ENCODE data around the gene MYLK4. TPM values are rescaled to one million over a fixed set of nuclear protein-coding genes. Genes with fewer than 3 reads are reported as not detected.

Gene MYLK4
- total RNA-seq, 1 experiment from 2014 or later, result 0.85 TPM

DNA sequence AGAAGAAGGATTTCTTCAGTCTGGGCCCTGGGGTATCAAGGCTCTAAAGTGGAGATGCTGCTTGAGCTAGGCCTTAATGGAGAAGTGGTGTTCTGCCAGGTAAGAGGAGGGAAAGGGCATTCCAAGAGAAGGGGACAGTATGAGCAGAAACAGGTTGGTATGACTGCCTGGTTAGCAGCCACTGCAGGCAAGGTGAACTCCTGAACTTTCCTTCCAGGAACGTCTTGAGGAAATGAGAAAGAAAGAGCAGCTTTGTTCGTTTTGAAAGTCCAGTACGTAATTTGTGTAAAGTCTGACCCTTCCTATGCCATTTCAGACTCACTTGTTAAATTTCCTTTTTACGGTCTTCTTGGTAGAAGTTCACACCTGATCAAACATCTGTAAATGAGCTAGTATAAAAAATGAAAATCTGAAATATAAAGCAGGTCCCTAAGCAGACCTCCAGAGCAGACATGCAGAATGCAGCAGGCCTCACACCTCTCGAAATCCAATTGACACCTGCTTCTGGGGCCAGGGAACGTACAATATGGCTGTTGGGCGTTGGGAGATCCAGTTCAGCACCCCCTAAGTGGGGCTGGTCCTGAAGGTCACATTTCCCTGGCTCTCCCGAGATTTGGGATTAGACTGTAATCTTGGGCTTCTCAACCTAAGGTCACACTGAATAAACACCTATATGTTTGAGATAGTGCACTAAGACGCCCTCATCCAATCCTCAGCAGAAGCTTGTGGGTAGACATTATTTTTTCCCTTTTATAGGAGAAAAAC is 33.6 kb downstream of the MYLK4 start:
- Histone ChIP-seq H3K36me3 (ENCODE audit: control insufficient read depth, insufficient read depth, low read length) (no peaks in the 10 kb centered on the region), H3K9me3 (ENCODE audit: control insufficient read depth, insufficient read depth, low read depth, low read length) (no peaks in the 10 kb centered on the region), H3K4me1 (ENCODE audit: control insufficient read depth, insufficient read depth, low read length) (no peaks in the 10 kb centered on the region), H3K4me3 (ENCODE audit: low read depth in 2 of 2, low read length in 2 of 2) (no peak overlapping the region), H3K27me3 (ENCODE audit: control insufficient read depth, insufficient read depth, low read length) (no peaks in the 10 kb centered on the region), H3K27ac (ENCODE audit: low read length) (no peak overlapping the region)
- BruUV-seq (replicated peaks), result no TSS peak
- DNase-seq (ENCODE audit: low read depth, low spot score) (no peak), ATAC-seq (no peak)
- no peak for TF ChIP-seq SIN3A (IDR thresholded peaks at IDR 0.05; ENCODE audit: borderline replicate concordance, insufficient read depth, low read depth, low read length)
- no peak for TF ChIP-seq REST (IDR thresholded peaks at IDR 0.05; ENCODE audit: insufficient read depth in 1 of 2, low read depth in 2 of 2, low read length in 1 of 2)
- no peak for TF ChIP-seq TCF7L2 (IDR thresholded peaks at IDR 0.05; ENCODE audit: low read depth, low read length)
- no peak for TF ChIP-seq POLR2AphosphoS5 (IDR thresholded peaks at IDR 0.05; ENCODE audit: low read depth, low read length)
- TF ChIP-seq CTCF (IDR thresholded peaks at IDR 0.05), result no peak
- in situ Hi-C loops (cut with HindIII; ENCODE audit: low pct_unique_long_range_greater_than_20kb, low sequenced_read_pairs), result no loop called here
- CTCF ChIA-PET, result no interaction called here
- intact Hi-C loops (cut with micrococcal nuclease; ENCODE audit: unreplicated experiment), result no loop called here
- POLR2A ChIA-PET, result no interaction called here

DNA sequence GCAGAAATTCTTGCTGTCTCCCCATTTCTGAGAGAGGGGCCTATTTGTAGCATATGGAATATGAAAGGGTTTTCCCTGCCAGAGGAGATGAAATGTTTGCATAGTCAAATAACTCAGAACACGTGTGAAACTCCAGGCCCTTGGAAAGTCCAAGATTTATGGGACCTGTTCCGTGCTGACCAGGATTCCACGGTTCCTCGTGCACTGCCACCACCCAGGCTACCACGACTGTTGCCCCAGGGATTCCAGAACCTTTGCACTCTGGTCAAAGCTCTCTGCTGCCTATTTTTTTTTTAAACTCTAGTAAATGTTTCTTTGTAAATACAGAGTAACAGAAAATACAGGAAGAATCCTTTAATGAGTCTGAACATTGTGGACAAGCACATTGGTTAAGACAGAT is 35.0 kb downstream of the MYLK4 start:
- intact Hi-C loops (cut with micrococcal nuclease; ENCODE audit: unreplicated experiment), result no loop called here
- H3K27ac ChIP-seq (ENCODE audit: low read length), result no peak overlapping the region
- H3K4me1 ChIP-seq (ENCODE audit: control insufficient read depth, insufficient read depth, low read length), result no peaks in the 10 kb centered on the region
- ChIA-PET CTCF (no interaction called here), POLR2A (no interaction called here)
- H3K36me3 ChIP-seq (ENCODE audit: control insufficient read depth, insufficient read depth, low read length), result no peaks in the 10 kb centered on the region
- H3K4me3 ChIP-seq (ENCODE audit: low read depth in 2 of 2, low read length in 2 of 2), result no peak overlapping the region
- ATAC-seq (no peak), DNase-seq (ENCODE audit: low read depth, low spot score) (no peak)
- no TSS peak for BruUV-seq (replicated peaks)
- H3K27me3 ChIP-seq (ENCODE audit: control insufficient read depth, insufficient read depth, low read length), result peaks cover 4% of the 10 kb centered on the region; the same call in 1 of the 2 replicates
- H3K9me3 ChIP-seq (ENCODE audit: control insufficient read depth, insufficient read depth, low read depth, low read length), result no peaks in the 10 kb centered on the region
- TF ChIP-seq SIN3A (IDR thresholded peaks at IDR 0.05; ENCODE audit: borderline replicate concordance, insufficient read depth, low read depth, low read length) (no peak), REST (IDR thresholded peaks at IDR 0.05; ENCODE audit: insufficient read depth in 1 of 2, low read depth in 2 of 2, low read length in 1 of 2) (no peak), POLR2AphosphoS5 (IDR thresholded peaks at IDR 0.05; ENCODE audit: low read depth, low read length) (no peak), TCF7L2 (IDR thresholded peaks at IDR 0.05; ENCODE audit: low read depth, low read length) (no peak), CTCF (IDR thresholded peaks at IDR 0.05) (no peak)
- in situ Hi-C loops (cut with HindIII; ENCODE audit: low pct_unique_long_range_greater_than_20kb, low sequenced_read_pairs), result no loop called here

Measured in Panc1 (cell line).